ENCODE data around the gene NPW.

- TF ChIP-seq CTCF (IDR thresholded peaks at IDR 0.05) (no peak), POLR2A (IDR thresholded peaks at IDR 0.05) (no peak)
These were observed 22.8 kb downstream of the NPW start for GRCh38 chr16:2042171-2042985.

All from esophagus squamous epithelium (tissue), 4 donors.